WERI-Rb-1 (cell line): Measurements from ENCODE around the gene TRIP10.
"Not testable (repeated sequence)": the region's sequence is repeated elsewhere in the genome, so short reads cannot be mapped to it uniquely, and the experiment has no call there.

Experiments
- DNase-seq: peaks from one replicate; pipeline ENCODE4 v3.0.0-alpha.2; 2020
- H3K27ac ChIP-seq: fragments of 250-450 bp; sonication (Bioruptor Pico); 2 replicates; pipeline ENCODE4 v1.5.1; 2020; ENCODE audit warnings: mild to moderate bottlenecking, moderate library complexity
- H3K27me3 ChIP-seq: fragments of 250-450 bp; sonication (Bioruptor Pico); 2 replicates; pipeline ENCODE4 v1.5.1; 2021; ENCODE audit warnings: mild to moderate bottlenecking, low read depth, moderate library complexity; ENCODE audit not compliant: insufficient read depth, severe bottlenecking
- H3K36me3 ChIP-seq: fragments of 250-450 bp; sonication (Bioruptor Pico); 2 replicates; pipeline ENCODE4 v1.5.1; 2020; ENCODE audit warnings: mild to moderate bottlenecking, moderate library complexity
- H3K4me3 ChIP-seq: 2 replicates; pipeline ENCODE4 v1.5.1; 2011; ENCODE audit warnings: low read depth, mild to moderate bottlenecking, control low read depth, low read length
- H3K9me3 ChIP-seq: fragments of 250-450 bp; sonication (Bioruptor Pico); 2 replicates; pipeline ENCODE4 v1.5.1; 2021; ENCODE audit warnings: mild to moderate bottlenecking, moderate library complexity; ENCODE audit not compliant: severe bottlenecking
- CTCF ChIP-seq: IDR thresholded peaks from 2 replicates; pipeline ENCODE4 v1.5.1; 2011; ENCODE audit warnings: low read depth, mild to moderate bottlenecking, control low read depth, inconsistent platforms, low read length

TRIP10 gene

GRCh38 chr19:6769006-6769619 lies 29.6 kb downstream of the TRIP10 start:
- Histone ChIP-seq H3K36me3 (no peaks in the 10 kb centered on the region), H3K4me3 (no peak overlapping the region), H3K27me3 (peaks cover 14% of the 10 kb centered on the region), H3K9me3 (no peaks in the 10 kb centered on the region), H3K27ac (no peak overlapping the region)
- no peak for DNase-seq
- TF ChIP-seq CTCF = peak; percentile 39; the same call in 1 of the 2 replicates

DNA sequence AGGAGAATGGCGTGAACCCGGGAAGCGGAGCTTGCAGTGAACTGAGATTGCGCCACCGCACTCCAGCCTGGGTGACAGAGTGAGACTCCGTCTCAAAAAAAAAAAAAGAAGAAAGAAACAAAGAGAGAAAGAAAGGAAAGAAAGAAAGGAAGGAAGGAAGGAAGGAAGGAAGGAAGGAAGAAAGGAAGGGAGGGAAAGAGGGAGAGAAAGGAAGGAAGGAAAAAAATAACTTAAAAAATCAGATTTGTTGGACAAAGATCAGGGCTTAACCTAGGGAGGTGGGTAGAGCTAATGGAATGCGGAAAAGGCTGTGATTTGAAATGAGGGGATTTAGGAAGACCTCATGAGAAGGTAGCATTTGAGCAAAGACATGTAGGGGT lies 32.2 kb downstream of the TRIP10 start:
- not testable (repeated sequence) for DNase-seq, H3K27ac ChIP-seq, H3K36me3 ChIP-seq, H3K9me3 ChIP-seq, H3K4me3 ChIP-seq, H3K27me3 ChIP-seq

DNA sequence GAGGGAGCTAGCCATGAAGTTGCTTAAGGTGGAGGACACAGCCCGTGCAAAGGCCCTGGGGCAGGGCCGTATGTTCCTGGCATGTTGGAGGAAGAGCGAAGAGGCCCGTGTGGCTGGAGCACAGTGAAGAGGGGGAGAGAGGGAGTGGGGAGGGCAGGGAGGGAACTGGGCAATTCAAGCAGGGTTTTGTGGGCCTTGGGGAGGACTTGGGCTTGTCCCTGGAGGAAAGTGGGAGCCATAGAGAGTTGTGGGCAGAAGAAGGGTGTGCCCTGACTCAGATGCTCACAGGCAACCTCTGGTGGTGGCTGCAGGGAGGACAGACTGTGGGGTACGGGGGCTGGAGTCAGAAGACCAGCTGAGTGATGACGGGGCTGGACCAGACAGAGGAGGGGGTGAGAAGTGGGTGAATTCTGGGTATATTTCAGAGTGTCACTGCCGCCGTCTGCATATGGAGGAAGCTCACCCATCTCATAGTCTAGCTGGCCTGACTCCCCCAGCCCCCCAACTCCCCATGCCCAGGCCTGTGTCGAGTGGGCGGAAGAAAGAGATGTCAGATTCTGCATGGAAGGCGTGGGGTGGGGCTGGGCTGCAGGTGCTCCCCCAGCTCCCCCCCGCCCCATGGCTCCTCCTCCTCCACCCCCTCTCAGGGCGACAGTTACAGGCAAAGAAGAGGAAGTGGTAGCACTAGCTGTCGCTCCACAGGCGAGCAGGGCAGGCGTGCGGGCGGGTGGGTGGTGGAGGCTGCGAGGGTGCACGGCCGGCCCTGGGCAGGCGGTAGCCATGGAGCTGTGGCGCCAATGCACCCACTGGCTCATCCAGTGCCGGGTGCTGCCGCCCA lies 32.8 kb downstream of the TRIP10 start, which contains the start of gene VAV1:
VAV1 (plus strand) TSS at position 681 of the 838 bp plus-strand sequence; CDS start at position 781, 100 bp downstream.
- Histone ChIP-seq H3K36me3 (no peaks in the 10 kb centered on the region), H3K27me3 (peaks cover 8% of the 10 kb centered on the region), H3K27ac (no peak within 1 kb of the TSS), H3K9me3 (no peaks in the 10 kb centered on the region), H3K4me3 (no peak within 1 kb of the TSS)
- DNase-seq = no peak
- peak; percentile 19; the same call in 1 of the 2 replicates for TF ChIP-seq CTCF

DNA sequence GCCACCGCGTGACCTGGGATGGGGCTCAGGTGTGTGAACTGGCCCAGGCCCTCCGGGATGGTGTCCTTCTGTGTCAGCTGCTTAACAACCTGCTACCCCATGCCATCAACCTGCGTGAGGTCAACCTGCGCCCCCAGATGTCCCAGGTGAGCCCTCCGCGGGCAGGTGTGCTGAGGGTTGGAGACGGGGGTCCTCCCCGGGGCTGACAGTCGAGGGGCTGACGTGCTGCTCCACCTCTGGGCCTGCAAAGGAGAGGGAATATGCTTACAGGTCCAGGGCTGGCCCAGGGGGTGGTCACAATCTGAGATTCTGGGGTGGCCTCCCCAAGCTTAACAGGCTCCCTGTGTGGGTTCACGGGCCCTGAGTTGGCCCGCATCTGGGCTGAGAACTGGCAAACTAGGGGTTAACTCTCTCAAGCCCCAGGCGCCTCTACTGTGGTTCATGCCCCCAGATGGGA lies 33.4 kb downstream of the TRIP10 start:
- Histone ChIP-seq H3K27me3 (peaks cover 3% of the 10 kb centered on the region), H3K36me3 (no peaks in the 10 kb centered on the region), H3K27ac (no peak overlapping the region), H3K9me3 (no peaks in the 10 kb centered on the region), H3K4me3 (no peak overlapping the region)
- DNase-seq = no peak
- no peak for TF ChIP-seq CTCF

DNA sequence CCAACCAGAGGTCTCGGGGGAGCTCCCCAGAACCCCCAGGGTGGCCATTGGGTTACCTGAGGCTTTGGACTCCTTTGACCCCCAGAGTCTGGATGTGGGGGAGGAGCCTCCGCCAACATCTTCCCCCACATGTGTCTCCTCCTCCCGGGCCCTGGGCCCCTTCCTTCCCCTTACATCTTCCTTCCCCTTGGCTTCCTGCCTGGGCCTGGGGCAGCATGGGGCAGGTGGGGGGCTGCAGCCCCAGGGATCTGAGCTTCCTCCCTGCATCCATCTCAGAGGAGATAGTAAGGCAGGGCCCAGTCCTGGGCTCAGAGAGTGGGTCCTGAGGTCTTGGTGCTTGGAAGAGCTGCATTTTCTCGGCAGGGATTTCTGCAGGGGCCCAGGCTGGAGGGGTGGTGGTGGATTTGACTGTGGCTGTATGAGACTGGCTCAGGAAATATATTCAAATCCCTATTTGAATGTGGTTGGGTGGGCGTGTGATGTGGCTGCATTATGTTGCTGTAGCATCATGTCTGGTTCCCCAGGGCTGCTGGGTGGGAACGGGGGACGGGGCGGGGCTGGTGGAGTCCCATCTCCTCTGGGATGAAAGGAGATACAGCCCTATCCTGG lies 33.9 kb downstream of the TRIP10 start:
- H3K4me3 ChIP-seq = no peak overlapping the region
- H3K27me3 ChIP-seq = no peaks in the 10 kb centered on the region
- no peak for DNase-seq
- no peak for TF ChIP-seq CTCF
- H3K36me3 ChIP-seq = no peaks in the 10 kb centered on the region
- no peak overlapping the region for H3K27ac ChIP-seq
- no peaks in the 10 kb centered on the region for H3K9me3 ChIP-seq
